PC-3 (cell line): ENCODE measurements around the gene ZNF470.

Source experiments
- EZH2 ChIP-seq: fragments of 300-600 bp; sonication (generic); IDR thresholded peaks from one replicate; pipeline ENCODE4 v1.6.1; 2017; ENCODE audit warnings: antibody characterized with exemption, mild to moderate bottlenecking, low read length; ENCODE audit not compliant: unreplicated experiment
- EZH2phosphoT487 ChIP-seq: fragments of 300-600 bp; sonication (generic); IDR thresholded peaks from 2 replicates; pipeline ENCODE4 v1.6.1; 2018; ENCODE audit warnings: mild to moderate bottlenecking, antibody characterized with exemption, low read length, borderline replicate concordance
- TF ChIP-seq, protein P1 (sequence below): fragments of 300-600 bp; sonication (generic); conservative IDR thresholded peaks from 2 replicates; pipeline ENCODE4 v1.5.1; 2017; ENCODE audit warnings: antibody characterized with exemption, low read depth, mild to moderate bottlenecking, low read length

GRCh38 chr19:56577719-56578602 is 10.7 kb downstream of the ZNF470 start:
- TF ChIP-seq, protein P1, sequence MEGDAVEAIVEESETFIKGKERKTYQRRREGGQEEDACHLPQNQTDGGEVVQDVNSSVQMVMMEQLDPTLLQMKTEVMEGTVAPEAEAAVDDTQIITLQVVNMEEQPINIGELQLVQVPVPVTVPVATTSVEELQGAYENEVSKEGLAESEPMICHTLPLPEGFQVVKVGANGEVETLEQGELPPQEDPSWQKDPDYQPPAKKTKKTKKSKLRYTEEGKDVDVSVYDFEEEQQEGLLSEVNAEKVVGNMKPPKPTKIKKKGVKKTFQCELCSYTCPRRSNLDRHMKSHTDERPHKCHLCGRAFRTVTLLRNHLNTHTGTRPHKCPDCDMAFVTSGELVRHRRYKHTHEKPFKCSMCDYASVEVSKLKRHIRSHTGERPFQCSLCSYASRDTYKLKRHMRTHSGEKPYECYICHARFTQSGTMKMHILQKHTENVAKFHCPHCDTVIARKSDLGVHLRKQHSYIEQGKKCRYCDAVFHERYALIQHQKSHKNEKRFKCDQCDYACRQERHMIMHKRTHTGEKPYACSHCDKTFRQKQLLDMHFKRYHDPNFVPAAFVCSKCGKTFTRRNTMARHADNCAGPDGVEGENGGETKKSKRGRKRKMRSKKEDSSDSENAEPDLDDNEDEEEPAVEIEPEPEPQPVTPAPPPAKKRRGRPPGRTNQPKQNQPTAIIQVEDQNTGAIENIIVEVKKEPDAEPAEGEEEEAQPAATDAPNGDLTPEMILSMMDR = no peak
- TF ChIP-seq EZH2 (no peak), EZH2phosphoT487 (no peak)
